ENCODE measurements around the gene OR52L1. TPM values are rescaled to one million over a fixed set of nuclear protein-coding genes. Genes with fewer than 3 reads are reported as not detected.

The OR52L1 gene
- total and polyA plus RNA-seq, 2 experiments from 2014 or later = 1.8 TPM; not detected in 1

GRCh38 chr11:6013042-6013441 is 26.3 kb upstream of the OR52L1 start:
- Histone ChIP-seq H3K27ac (no peak overlapping the region), H3K27me3 (peaks cover 2% of the 10 kb centered on the region), H3K36me3 (no peaks in the 10 kb centered on the region), H3K9me3 (ENCODE audit: low read depth) (no peaks in the 10 kb centered on the region), H3K4me3 (no peak overlapping the region), H3K4me1 (ENCODE audit: low read depth) (no peaks in the 10 kb centered on the region)
- no peak for DNase-seq (ENCODE audit: low read depth in 1 of 2, low spot score in 1 of 2)
- no peak for TF ChIP-seq CTCF (IDR thresholded peaks at IDR 0.05; ENCODE audit: low read depth, low read length)

- no peak overlapping the region for H3K4me3 ChIP-seq
- TF ChIP-seq CTCF (IDR thresholded peaks at IDR 0.05; ENCODE audit: low read depth, low read length) = no peak
Measured at GRCh38 chr11:6012035-6012668, 25.4 kb upstream of the OR52L1 start.

GRCh38 chr11:6006846-6007245 is 20.1 kb upstream of the OR52L1 start, which contains the start of gene OR56A4:
Gene OR56A4 (minus strand): TSS chr11:6006946. CDS start chr11:6002992, 3,954 bp downstream.
- no peak for TF ChIP-seq CTCF (IDR thresholded peaks at IDR 0.05; ENCODE audit: low read depth, low read length)
- no peaks in the 10 kb centered on the region for H3K4me1 ChIP-seq (ENCODE audit: low read depth)
- no peak within 1 kb of the TSS for H3K27ac ChIP-seq
- H3K9me3 ChIP-seq (ENCODE audit: low read depth) = no peaks in the 10 kb centered on the region
- peaks cover 5% of the 10 kb centered on the region for H3K27me3 ChIP-seq
- H3K36me3 ChIP-seq = no peaks in the 10 kb centered on the region
- DNase-seq (ENCODE audit: low read depth in 1 of 2, low spot score in 1 of 2) = no peak
- H3K4me3 ChIP-seq = no peak within 1 kb of the TSS

More at GRCh38 chr11:6012035-6012668, 25.4 kb upstream of the OR52L1 start:
- Histone ChIP-seq H3K4me1 (ENCODE audit: low read depth) (no peaks in the 10 kb centered on the region), H3K27ac (no peak overlapping the region), H3K36me3 (no peaks in the 10 kb centered on the region), H3K27me3 (peaks cover 2% of the 10 kb centered on the region), H3K9me3 (ENCODE audit: low read depth) (no peaks in the 10 kb centered on the region)
- no peak for DNase-seq (ENCODE audit: low read depth in 1 of 2, low spot score in 1 of 2)

DNA sequence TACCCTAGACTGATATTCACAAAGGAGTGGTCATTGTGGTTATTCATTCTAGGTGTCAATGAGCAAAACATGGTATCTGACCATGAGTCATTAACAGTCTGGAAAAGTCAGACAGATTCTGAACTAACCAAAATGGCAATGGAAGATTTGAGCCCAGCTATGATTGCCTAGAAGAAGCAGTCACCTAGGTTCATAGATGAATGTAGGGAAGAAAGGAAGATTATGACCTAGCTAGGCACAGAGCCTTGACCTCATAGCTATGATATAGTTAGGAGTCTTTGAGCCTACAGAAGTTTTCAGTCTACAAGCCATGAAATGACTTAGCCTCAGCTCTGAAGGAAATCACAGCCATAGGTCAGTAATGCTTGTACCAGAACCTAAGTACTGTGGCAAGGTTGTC is 19.6 kb upstream of the OR52L1 start:
- Histone ChIP-seq H3K27me3 (peaks cover 5% of the 10 kb centered on the region), H3K9me3 (ENCODE audit: low read depth) (no peaks in the 10 kb centered on the region), H3K4me1 (ENCODE audit: low read depth) (no peaks in the 10 kb centered on the region), H3K27ac (no peak overlapping the region), H3K4me3 (no peak overlapping the region), H3K36me3 (no peaks in the 10 kb centered on the region)
- TF ChIP-seq CTCF (IDR thresholded peaks at IDR 0.05; ENCODE audit: low read depth, low read length) = no peak
- DNase-seq (ENCODE audit: low read depth in 1 of 2, low spot score in 1 of 2) = no peak

DNA sequence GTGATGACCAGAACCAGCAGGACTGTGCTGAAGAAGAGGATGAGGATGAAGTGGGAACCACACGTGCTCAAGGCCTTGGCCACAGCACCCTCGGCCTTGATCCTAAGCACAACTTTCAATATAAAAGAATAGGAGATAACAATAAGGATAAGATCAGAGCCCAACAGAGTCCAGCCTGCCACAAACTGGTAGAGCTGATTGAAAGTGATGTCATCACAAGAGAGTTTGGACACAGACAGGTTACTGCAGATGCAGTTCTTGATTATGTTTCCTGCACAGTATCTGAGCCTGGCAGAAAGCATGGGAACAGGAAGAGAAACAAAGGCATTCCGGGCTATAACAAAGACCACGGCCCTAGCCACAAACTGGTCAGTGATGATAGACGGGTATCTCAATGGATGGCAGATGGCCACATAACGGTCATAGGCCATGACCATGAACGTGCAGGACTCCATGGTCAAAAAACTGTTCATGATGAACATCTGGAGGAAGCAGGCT is 15.5 kb upstream of the OR52L1 start:
- Histone ChIP-seq H3K27ac (no peak overlapping the region), H3K9me3 (ENCODE audit: low read depth) (no peaks in the 10 kb centered on the region), H3K36me3 (no peaks in the 10 kb centered on the region), H3K4me3 (no peak overlapping the region), H3K27me3 (peaks cover 8% of the 10 kb centered on the region), H3K4me1 (ENCODE audit: low read depth) (no peaks in the 10 kb centered on the region)
- TF ChIP-seq CTCF (IDR thresholded peaks at IDR 0.05; ENCODE audit: low read depth, low read length) = no peak
- DNase-seq (ENCODE audit: low read depth in 1 of 2, low spot score in 1 of 2) = no peak
